GM12865 (cell line): ENCODE measurements around the gene AUNIP.

Experiments
- DNase-seq: peaks from one replicate; pipeline ENCODE4 v3.0.0; 2010; ENCODE audit warnings: low read depth
- H3K4me3 ChIP-seq: 2 replicates; pipeline ENCODE4 v1.5.1; 2011; ENCODE audit warnings: mild to moderate bottlenecking, low read depth, low read length, control low read depth
- CTCF ChIP-seq: IDR thresholded peaks from 2 replicates; pipeline ENCODE4 v1.5.1; 2011; ENCODE audit warnings: low read length, control low read depth, low read depth, inconsistent platforms; ENCODE audit not compliant: insufficient read depth; ENCODE audit errors: missing control alignments

Gene AUNIP

GRCh38 chr1:25814549-25815087, 44.6 kb downstream of the AUNIP start:
- TF ChIP-seq CTCF, result no peak
- no peak overlapping the region for H3K4me3 ChIP-seq
- no peak for DNase-seq

GRCh38 chr1:25813734-25814471, 45.4 kb downstream of the AUNIP start:
- peak; percentile 31 for TF ChIP-seq CTCF
- peak; percentile 35 for DNase-seq
- H3K4me3 ChIP-seq, result no peak overlapping the region

GRCh38 chr1:25813071-25813733, 46.1 kb downstream of the AUNIP start:
- DNase-seq, result no peak
- H3K4me3 ChIP-seq, result no peak overlapping the region
- TF ChIP-seq CTCF, result no peak

GRCh38 chr1:25811384-25812082, 47.7 kb downstream of the AUNIP start:
- TF ChIP-seq CTCF, result no peak
- no peak overlapping the region for H3K4me3 ChIP-seq
- no peak for DNase-seq

- no peak overlapping the region for H3K4me3 ChIP-seq
- peak; percentile 98 for TF ChIP-seq CTCF
- peak; percentile 73 for DNase-seq
These were observed 48.6 kb downstream of the AUNIP start for GRCh38 chr1:25810341-25811299.

GRCh38 chr1:25809929-25810328, 49.3 kb downstream of the AUNIP start:
- no peak for DNase-seq
- no peak overlapping the region for H3K4me3 ChIP-seq
- TF ChIP-seq CTCF, result no peak
